SU-DHL-6 (cell line): Measurements from ENCODE around the gene LRBA.

Source experiments
- EZH2phosphoT487 ChIP-seq: fragments of 200-600 bp; sonication (generic), shearing (Covaris generic); conservative IDR thresholded peaks from 2 replicates; pipeline ENCODE4 v1.6.1; 2018; ENCODE audit warnings: mild to moderate bottlenecking, antibody characterized with exemption, low read length, moderate library complexity, mixed read lengths
- TF ChIP-seq, protein P1 (sequence below): fragments of 200-600 bp; sonication (generic); IDR thresholded peaks from one replicate; pipeline ENCODE4 v1.5.1; 2017; ENCODE audit warnings: antibody characterized with exemption, mild to moderate bottlenecking, low read length, moderate library complexity; ENCODE audit not compliant: insufficient read depth, poor library complexity, severe bottlenecking

DNA sequence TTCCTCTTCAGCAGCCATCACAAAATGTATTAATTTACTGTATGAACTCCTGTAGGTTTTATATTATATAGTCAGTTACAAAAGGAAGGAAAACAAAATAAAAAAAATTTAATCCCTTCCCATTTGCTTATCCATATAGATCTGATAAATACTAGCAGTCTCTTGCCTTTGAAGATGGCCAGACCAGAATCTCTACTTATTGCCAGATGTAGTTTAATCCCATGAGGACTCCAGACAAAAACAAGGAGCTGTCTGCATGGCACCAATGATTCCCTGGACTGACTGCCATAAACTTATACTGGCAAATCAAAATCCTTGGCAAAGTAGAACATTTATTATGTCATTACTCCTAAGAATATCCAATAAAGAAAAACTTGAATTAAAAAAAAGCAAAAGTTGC lies 656.4 kb downstream of the LRBA start:
- TF ChIP-seq, protein P1, sequence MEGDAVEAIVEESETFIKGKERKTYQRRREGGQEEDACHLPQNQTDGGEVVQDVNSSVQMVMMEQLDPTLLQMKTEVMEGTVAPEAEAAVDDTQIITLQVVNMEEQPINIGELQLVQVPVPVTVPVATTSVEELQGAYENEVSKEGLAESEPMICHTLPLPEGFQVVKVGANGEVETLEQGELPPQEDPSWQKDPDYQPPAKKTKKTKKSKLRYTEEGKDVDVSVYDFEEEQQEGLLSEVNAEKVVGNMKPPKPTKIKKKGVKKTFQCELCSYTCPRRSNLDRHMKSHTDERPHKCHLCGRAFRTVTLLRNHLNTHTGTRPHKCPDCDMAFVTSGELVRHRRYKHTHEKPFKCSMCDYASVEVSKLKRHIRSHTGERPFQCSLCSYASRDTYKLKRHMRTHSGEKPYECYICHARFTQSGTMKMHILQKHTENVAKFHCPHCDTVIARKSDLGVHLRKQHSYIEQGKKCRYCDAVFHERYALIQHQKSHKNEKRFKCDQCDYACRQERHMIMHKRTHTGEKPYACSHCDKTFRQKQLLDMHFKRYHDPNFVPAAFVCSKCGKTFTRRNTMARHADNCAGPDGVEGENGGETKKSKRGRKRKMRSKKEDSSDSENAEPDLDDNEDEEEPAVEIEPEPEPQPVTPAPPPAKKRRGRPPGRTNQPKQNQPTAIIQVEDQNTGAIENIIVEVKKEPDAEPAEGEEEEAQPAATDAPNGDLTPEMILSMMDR = no peak
- TF ChIP-seq EZH2phosphoT487 = no peak
